Measurements from ENCODE around the gene DPYSL4. TPM values are rescaled to one million over a fixed set of nuclear protein-coding genes. Genes with fewer than 3 reads are reported as not detected.
"Not testable (repeated sequence)": the region's sequence is repeated elsewhere in the genome, so short reads cannot be mapped to it uniquely, and the experiment has no call there.

DPYSL4 gene
- total RNA-seq, 1 donor, result 0.27 TPM

DNA sequence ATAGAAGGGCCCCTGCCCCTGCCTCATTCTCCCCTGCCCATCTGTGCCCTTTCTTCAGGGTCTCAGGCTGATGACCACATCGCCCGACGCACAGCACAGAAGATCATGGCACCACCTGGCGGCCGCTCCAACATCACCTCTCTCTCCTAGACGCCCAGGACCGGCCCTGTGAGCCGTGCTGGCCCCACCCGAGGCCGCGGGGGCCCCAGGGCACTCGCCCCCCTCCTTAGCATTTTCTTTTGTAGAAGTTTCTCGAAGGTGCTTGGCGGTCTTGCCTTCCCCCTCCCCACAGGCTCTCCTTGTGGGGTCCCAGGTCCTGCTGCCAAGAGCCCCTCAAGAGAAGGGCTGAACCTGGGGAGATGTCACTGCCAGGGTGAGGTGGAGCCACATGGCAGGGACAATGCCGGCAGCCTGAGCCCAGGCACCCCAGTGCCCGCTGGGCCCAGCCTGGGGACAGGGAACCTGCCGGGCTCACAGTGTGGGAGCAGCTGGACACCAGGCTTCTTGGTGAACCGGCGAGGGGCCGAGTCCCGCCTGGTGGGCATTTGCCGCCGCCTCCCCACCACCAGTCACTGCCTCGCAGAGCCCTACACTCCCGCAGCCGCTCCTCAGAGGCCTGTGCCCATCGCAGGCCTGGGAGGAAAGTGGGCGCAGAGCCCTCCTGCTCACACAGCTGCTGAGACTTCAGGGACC lies 18.2 kb downstream of the DPYSL4 start:
- DNase-seq (ENCODE audit: low read depth in 2 of 3, low spot score in 2 of 3), result no peak

DNA sequence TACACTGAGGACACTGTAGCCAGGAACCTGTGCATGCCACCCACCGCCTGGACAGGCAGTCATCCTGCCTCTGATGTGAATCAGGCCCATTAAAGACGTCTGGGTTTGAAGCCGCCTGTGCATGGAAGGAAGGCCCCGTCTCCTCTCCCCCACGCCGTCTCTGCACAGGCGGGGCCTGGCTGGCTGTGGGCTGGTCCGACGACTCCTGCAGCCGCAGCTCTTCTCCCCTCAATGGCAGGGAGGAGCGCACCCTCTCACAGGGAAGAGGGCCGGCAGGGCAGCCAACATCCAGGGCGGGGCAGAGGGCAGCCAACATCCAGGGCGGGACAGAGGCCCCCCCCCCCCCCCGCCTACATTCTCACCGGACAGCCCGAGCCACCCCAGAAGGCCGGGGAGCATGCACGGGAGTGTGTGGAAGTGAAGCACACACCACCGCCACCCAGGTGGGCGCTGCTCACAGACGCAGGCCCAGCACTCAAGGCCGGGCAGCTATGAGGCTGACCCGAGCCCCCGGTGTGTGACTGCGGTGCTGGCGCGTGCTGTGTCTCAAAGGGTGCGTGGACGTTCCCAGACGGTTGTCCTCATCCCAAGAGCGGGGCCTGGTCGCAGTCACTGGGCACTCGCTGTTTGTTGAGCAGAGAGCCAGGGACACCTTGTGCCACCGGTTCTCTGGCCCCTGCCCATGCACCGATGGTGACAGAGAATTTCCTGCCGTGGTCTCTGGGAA lies 19.1 kb downstream of the DPYSL4 start:
- DNase-seq (ENCODE audit: low read depth in 2 of 3, low spot score in 2 of 3), result no peak

- no peak for DNase-seq (ENCODE audit: low read depth in 2 of 3, low spot score in 2 of 3)
These were observed 19.6 kb downstream of the DPYSL4 start for GRCh38 chr10:132206377-132206745.

DNA sequence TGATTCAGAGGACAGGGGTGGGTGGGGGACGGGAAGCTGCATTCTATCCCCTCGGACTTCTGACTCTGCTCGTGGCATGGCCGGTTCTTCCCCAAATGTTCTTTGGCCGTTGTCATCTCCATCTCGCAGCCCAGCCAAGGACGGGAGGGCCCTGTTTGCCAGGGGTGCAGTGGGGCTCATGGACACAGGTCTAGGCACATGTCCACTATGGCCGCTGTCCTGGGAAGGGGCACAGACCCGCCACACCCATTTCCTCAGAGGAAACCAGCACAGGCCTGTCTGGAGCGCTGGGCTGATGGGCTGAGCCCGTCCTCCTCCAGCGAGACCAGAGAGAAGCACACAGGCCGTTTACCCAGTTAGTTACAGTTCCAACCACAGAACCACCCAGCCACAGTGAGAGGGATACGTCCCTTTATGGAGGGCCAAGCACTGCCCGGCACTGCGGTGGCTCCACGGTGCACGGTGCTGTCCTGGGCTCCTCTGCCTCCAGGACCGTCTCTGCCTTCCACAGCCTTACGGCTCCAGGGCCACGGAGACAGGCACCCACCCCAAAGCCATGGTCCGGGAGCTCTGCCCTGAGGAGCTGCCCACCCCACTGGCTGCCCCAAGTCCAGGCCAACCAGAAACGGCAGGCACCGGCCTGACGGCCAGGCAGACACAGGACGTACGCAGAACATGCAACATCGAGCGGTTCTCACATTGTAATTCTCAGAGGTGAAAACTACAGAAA lies 20.2 kb downstream of the DPYSL4 start:
- DNase-seq (ENCODE audit: low read depth in 2 of 3, low spot score in 2 of 3), result no peak

- no peak for DNase-seq (ENCODE audit: low read depth in 2 of 3, low spot score in 2 of 3)
These were observed 21.1 kb downstream of the DPYSL4 start for GRCh38 chr10:132207536-132208461.

DNA sequence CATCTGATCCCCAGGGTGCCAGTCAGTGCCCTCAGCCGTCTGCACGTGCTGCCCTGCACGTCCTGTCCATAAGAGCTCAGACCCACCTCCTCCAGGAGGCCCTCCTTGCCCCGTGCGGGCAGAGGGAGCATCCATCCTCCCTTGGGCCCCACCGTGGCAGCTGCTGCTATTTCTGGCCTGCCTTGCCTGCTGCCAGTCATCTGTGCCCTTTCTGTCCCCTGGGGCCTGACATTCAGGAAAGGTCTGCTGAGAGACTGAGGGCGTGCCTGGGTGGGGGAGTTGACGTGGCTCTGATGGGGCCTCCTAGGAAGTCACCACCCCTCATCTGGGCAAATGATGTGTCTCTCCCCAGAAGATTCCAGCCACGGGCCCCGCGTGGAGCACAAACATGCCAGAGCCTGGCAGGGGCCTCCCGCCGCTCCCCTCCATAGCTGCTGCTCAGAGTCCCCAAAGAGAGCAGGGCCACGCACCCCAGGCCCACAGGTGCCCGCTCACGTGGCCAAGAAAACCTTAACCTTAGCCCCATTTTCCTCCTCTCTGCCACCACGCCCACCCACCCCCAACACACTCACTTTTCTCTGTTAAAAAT lies 21.8 kb downstream of the DPYSL4 start:
- DNase-seq (ENCODE audit: low read depth in 2 of 3, low spot score in 2 of 3), result no peak

DNA sequence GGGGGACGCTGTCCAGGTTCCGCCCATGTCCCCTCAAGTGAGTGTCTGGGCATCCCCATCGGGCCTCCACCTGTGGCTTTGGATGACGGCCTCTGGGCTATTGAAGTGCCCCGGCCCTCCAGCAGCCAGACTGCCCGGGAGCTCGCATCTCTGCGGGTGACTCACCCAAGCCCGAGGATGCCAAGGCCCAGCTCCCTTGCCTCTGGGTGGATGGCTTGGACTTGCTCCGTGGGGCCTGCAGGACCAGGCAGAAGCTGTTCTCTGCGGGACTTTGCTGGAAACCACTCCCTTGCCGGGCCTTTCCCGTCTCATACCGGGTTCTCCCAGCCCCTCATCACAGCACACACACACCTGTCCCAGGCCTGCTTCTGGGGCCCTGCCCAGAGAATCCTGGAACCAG lies 22.4 kb downstream of the DPYSL4 start:
- DNase-seq (ENCODE audit: low read depth in 2 of 3, low spot score in 2 of 3), result no peak

GRCh38 chr10:132209978-132210530 lies 23.3 kb downstream of the DPYSL4 start:
- DNase-seq (ENCODE audit: low read depth in 2 of 3, low spot score in 2 of 3), result no peak

GRCh38 chr10:132210766-132211165 lies 24.0 kb downstream of the DPYSL4 start:
- no peak for DNase-seq (ENCODE audit: low read depth in 2 of 3, low spot score in 2 of 3)

- DNase-seq (ENCODE audit: low read depth in 2 of 3, low spot score in 2 of 3), result no peak
These were observed 24.5 kb downstream of the DPYSL4 start for GRCh38 chr10:132211246-132211645.

DNA sequence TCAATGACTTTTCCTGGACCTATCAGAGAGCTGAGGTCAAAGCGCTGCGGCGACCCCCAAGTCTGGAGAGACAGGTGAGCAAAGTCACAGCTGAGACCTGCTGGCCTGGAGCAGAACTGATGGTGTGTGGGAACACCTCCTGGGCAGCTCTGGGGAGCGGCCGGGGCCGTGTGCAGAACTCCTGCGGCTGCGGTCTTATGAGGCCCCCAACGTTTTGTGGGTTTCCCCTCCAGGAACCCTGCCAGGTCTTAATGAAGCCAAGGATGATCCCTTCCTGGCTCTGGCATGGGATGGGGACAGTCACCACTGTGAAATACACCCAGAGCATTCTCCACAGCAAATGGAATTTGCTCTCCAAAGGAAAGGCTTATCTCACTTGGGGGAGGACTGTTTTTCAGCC lies 26.1 kb downstream of the DPYSL4 start:
- DNase-seq (ENCODE audit: low read depth in 2 of 3, low spot score in 2 of 3), result no peak

- DNase-seq (ENCODE audit: low read depth in 2 of 3, low spot score in 2 of 3), result no peak
These were observed 27.2 kb downstream of the DPYSL4 start for GRCh38 chr10:132213917-132214316.

DNA sequence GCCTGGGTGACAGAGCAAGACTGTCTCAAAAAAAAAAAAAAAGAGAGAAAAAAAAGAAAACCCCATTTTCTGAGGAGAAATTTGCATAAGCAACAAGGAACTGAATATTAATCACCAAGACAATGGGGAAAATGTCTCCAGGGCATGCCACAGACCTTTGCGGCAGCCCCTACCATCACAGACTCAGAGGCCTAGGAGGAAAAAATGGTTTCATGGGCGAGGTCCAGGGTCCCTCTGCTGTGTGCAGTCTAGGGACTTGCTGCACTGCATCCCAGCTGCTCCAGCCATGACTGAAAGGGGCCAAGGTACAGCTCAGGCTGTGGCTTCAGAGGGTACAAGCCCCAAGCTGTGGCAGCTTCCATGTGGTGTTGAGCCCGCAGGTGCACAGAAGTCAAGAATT lies 29.7 kb downstream of the DPYSL4 start:
- DNase-seq (ENCODE audit: low read depth in 2 of 3, low spot score in 2 of 3), result not testable (repeated sequence)

GRCh38 chr10:132219486-132219885 lies 32.7 kb downstream of the DPYSL4 start:
- no peak for DNase-seq (ENCODE audit: low read depth in 2 of 3, low spot score in 2 of 3)

DNA sequence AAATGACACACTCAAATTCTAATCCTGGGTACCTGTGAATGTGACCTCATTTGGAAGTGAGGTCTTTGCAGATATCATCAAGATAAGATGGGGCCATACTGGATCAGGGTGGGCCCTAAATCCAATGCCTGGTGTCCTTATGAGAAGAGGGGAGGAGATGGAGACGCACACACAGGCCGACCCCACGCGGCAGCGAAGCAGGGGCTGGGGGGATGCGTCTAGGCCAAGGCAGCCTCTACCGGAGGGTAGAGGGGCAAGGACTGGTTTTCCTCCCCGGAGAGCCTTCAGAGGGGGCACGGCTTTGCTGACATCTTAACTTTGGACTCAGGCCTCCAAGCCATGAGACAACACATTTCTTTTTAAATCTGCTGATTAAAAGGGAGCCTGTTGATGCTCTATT lies 33.3 kb downstream of the DPYSL4 start:
- no peak for DNase-seq (ENCODE audit: low read depth in 2 of 3, low spot score in 2 of 3)

DNA sequence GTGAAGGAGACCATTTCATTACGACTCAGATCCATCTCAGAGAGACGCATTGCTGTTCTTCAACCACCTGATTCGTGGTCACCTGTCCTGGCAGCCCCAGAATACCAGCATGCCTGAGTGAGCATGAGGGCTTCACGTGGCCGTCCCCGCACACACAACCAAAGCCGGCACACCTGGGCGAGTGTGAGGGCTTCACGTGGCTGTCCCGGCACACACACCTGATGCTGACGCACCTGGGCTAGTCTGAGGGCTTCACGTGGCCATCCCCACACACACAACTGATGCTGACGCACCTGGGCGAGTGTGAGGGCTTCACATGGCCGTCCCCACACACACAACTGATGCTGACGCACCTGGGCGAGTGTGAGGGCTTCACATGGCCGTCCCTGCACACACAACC lies 34.2 kb downstream of the DPYSL4 start:
- DNase-seq (ENCODE audit: low read depth in 2 of 3, low spot score in 2 of 3), result not testable (repeated sequence)

GRCh38 chr10:132222726-132223125 lies 36.0 kb downstream of the DPYSL4 start:
- DNase-seq (ENCODE audit: low read depth in 2 of 3, low spot score in 2 of 3), result no peak

DNA sequence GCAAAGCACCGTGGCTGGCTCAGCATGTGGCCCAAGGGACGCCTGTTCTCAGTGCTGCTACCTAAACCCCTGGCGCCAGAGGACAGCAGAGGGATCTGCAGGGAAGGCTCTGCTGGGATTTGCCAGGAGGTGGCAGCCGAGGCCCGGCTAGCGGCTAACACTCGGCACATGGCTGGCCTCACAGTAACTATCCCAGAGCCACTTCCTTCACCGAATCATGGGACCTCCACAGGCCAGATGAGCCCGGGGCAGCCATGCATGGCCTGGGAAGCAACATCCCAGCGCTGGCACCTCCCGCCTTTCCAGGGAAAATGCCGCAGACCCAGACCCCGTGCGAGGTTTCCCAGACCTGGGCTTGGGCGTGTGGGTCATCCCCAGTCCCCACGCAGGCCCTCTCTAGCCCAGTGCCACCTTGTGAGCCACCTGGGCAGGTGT lies 36.4 kb downstream of the DPYSL4 start:
- DNase-seq (ENCODE audit: low read depth in 2 of 3, low spot score in 2 of 3), result peak in 2 of 3 donors; percentile 76 to 84

GRCh38 chr10:132223611-132224342 lies 37.0 kb downstream of the DPYSL4 start:
- no peak for DNase-seq (ENCODE audit: low read depth in 2 of 3, low spot score in 2 of 3)

Data from hematopoietic multipotent progenitor cell (in vitro differentiated cells).